ENCODE data around the gene MTMR3. TPM values are rescaled to one million over a fixed set of nuclear protein-coding genes. Genes with fewer than 3 reads are reported as not detected.
A peak's percentile ranks its signal among the peaks of the same experiment; 100 is the strongest.

MTMR3 gene
- total and polyA plus RNA-seq, 2 donors from 2014 or later, result 9.6 to 56.2 TPM

DNA sequence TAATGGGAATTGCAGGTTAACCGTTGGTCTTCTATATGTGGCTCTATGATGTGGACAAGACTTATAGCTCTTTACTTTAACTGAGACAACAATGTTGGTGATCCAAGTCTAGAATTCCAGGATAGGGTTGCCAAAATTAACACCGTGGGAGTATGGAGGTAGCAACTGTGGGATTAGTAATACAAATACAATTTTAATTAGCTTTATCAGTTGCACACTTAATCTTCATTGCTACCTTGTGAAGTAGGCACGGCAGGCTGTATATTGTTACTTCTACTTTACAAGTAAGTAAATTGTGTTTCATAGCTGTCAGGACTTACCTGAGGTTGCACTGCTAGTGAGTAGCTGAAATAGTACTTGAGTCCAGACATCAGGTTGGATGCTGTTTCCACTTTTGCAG, 21.0 kb downstream of the MTMR3 start:
- intact Hi-C loops (cut with DNase I), result no loop called here
- no peaks in the 10 kb centered on the region for H3K36me3 ChIP-seq (ENCODE audit: control insufficient read depth in 2 of 3, insufficient read depth in 3 of 3, low read length in 3 of 3)
- H3K4me3 ChIP-seq (ENCODE audit: low read length in 3 of 3), result no peak overlapping the region
- TF ChIP-seq, protein P1, sequence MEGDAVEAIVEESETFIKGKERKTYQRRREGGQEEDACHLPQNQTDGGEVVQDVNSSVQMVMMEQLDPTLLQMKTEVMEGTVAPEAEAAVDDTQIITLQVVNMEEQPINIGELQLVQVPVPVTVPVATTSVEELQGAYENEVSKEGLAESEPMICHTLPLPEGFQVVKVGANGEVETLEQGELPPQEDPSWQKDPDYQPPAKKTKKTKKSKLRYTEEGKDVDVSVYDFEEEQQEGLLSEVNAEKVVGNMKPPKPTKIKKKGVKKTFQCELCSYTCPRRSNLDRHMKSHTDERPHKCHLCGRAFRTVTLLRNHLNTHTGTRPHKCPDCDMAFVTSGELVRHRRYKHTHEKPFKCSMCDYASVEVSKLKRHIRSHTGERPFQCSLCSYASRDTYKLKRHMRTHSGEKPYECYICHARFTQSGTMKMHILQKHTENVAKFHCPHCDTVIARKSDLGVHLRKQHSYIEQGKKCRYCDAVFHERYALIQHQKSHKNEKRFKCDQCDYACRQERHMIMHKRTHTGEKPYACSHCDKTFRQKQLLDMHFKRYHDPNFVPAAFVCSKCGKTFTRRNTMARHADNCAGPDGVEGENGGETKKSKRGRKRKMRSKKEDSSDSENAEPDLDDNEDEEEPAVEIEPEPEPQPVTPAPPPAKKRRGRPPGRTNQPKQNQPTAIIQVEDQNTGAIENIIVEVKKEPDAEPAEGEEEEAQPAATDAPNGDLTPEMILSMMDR (IDR thresholded peaks at IDR 0.05; ENCODE audit: borderline replicate concordance, extremely low read depth, insufficient read depth), result no peak
- H3K9me3 ChIP-seq (ENCODE audit: control insufficient read depth in 2 of 3, insufficient read depth in 1 of 3, low read length in 3 of 3), result no peaks in the 10 kb centered on the region
- H3K27me3 ChIP-seq (ENCODE audit: control insufficient read depth, insufficient read depth, low read length), result no peaks in the 10 kb centered on the region
- FAIRE-seq (no peak), DNase-seq (no peak)
- peaks cover 0 to 18% (median 13%) of the 10 kb centered on the region in 3 donors for H3K4me1 ChIP-seq (ENCODE audit: control insufficient read depth in 2 of 3, insufficient read depth in 2 of 3, low read depth in 1 of 3, low read length in 3 of 3)
- no peak overlapping the region for H3K27ac ChIP-seq (ENCODE audit: low read depth in 2 of 2, low read length in 2 of 2)
- H3K9ac ChIP-seq (ENCODE audit: low read length in 3 of 3), result no peak overlapping the region

DNA sequence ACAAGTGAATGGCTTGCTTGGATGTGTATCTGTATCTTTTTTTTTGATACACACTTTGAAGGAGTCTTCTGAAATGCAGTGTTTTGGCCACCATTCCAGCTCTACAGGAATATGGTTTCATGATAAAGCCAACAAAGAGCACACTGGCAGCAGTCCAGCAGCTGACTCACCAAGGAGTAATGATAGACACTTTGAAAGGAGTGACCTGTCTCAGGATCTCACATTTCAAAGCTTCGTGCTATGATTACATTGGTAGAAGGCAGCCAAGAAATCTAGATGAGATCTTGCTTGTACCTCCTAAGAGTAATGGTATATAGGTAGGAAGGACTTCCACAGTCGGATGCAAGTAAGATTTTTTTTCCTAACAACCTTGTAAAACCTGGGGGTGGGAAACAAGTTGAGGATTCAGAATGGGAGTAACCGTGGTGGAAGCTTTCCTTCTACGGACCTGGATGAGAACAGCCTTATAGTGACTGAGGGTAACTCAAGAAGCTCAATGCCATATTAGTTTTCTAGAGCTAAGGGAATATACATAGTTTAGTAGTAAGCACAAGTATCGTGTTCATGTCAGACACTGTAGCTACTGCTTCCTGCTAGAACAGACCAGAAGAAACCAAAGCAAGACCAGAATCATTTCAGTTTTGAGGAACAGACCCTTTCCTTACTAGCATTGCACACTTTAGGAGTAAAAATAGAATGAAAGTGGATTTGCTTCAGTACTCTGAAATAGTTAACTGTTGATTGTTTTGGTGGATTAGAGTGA, 25.0 kb downstream of the MTMR3 start:
- Histone ChIP-seq H3K4me3 (ENCODE audit: low read length in 3 of 3) (no peak overlapping the region), H3K27ac (ENCODE audit: low read depth in 2 of 2, low read length in 2 of 2) (peak overlapping the region in 1 of 2 donors; percentile 17), H3K9me3 (ENCODE audit: control insufficient read depth in 2 of 3, insufficient read depth in 1 of 3, low read length in 3 of 3) (no peaks in the 10 kb centered on the region), H3K9ac (ENCODE audit: low read length in 3 of 3) (no peak overlapping the region), H3K27me3 (ENCODE audit: control insufficient read depth, insufficient read depth, low read length) (no peaks in the 10 kb centered on the region), H3K36me3 (ENCODE audit: control insufficient read depth in 2 of 3, insufficient read depth in 3 of 3, low read length in 3 of 3) (no peaks in the 10 kb centered on the region), H3K4me1 (ENCODE audit: control insufficient read depth in 2 of 3, insufficient read depth in 2 of 3, low read depth in 1 of 3, low read length in 3 of 3) (peaks cover 0 to 19% (median 18%) of the 10 kb centered on the region in 3 donors)
- TF ChIP-seq, protein P1 (IDR thresholded peaks at IDR 0.05; ENCODE audit: borderline replicate concordance, extremely low read depth, insufficient read depth), result no peak
- intact Hi-C loops (cut with DNase I), result no loop called here
- FAIRE-seq, result no peak
- peak in 3 of 5 donors; percentile 50 to 88 (median 83) for DNase-seq

DNA sequence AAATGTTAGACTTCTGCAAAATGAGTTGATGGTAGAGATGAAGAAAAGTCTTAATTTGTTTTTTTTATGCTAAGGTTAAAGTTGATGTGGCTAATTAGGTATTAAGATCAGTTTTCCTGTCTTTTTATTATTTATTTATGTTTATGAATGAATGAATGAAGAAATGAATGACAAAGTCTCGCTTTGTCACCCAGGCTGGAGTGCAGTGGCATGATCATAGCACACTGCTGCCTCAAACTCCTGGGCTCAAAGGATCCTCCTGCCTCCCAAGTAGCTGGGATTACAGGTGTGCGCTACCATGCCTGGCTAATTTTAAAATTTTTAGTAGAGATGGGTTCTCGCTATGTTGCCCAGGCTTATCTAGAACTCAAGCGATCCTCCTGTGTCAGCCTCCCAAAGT, 29.2 kb downstream of the MTMR3 start:
- DNase-seq, result no peak
- no peak for FAIRE-seq
- intact Hi-C loops (cut with DNase I), result no loop called here
- Histone ChIP-seq H3K4me3 (ENCODE audit: low read length in 3 of 3) (no peak overlapping the region), H3K9ac (ENCODE audit: low read length in 3 of 3) (no peak overlapping the region), H3K9me3 (ENCODE audit: control insufficient read depth in 2 of 3, insufficient read depth in 1 of 3, low read length in 3 of 3) (no peaks in the 10 kb centered on the region), H3K36me3 (ENCODE audit: control insufficient read depth in 2 of 3, insufficient read depth in 3 of 3, low read length in 3 of 3) (no peaks in the 10 kb centered on the region), H3K27me3 (ENCODE audit: control insufficient read depth, insufficient read depth, low read length) (no peaks in the 10 kb centered on the region), H3K27ac (ENCODE audit: low read depth in 2 of 2, low read length in 2 of 2) (no peak overlapping the region), H3K4me1 (ENCODE audit: control insufficient read depth in 2 of 3, insufficient read depth in 2 of 3, low read depth in 1 of 3, low read length in 3 of 3) (peaks cover 0 to 32% (median 22%) of the 10 kb centered on the region in 3 donors)
- TF ChIP-seq, protein P1 (IDR thresholded peaks at IDR 0.05; ENCODE audit: borderline replicate concordance, extremely low read depth, insufficient read depth), result no peak
